Psoas muscle (tissue), 8 donors: ENCODE data around the gene TICRR. TPM values are rescaled to one million over a fixed set of nuclear protein-coding genes. Genes with fewer than 3 reads are reported as not detected.

Source experiments
- ATAC-seq, 4 donors: fragments of 200-7000 bp; cut with Tn5 transposase; one replicate each; pipeline ENCODE4 v1.9.1; 2020; ENCODE audit warnings: moderate library complexity in 3 of 4, mild to moderate bottlenecking in 2 of 4
- DNase-seq, 2 donors: peaks; one replicate each; pipeline ENCODE4 v3.0.0-alpha.2; 2020
- H3K27ac ChIP-seq: fragments of 200-600 bp; one replicate; pipeline ENCODE4 v1.8.0; 2022
- H3K27me3 ChIP-seq, 3 donors: fragments of 200-600 bp in 1 of 3; one replicate each; pipeline versions ENCODE4 v1.6.1 to v1.8.0; 2013 to 2022; ENCODE audit warnings: low read length in 2 of 3, mild to moderate bottlenecking in 2 of 3, moderate library complexity in 1 of 3; ENCODE audit not compliant: insufficient read depth in 3 of 3
- H3K36me3 ChIP-seq, 2 donors: fragments of 200-600 bp in 1 of 2; one replicate each; pipeline versions ENCODE4 v1.6.1 to v1.8.0; 2013 to 2022; ENCODE audit warnings: low read depth in 1 of 2, mild to moderate bottlenecking in 1 of 2, moderate library complexity in 1 of 2; ENCODE audit not compliant: insufficient read depth in 1 of 2
- H3K4me1 ChIP-seq: fragments of 200-600 bp; one replicate; pipeline ENCODE4 v1.8.0; 2022
- H3K4me3 ChIP-seq: fragments of 200-600 bp; one replicate; pipeline ENCODE4 v1.8.0; 2022; ENCODE audit warnings: mild to moderate bottlenecking
- H3K9me3 ChIP-seq: fragments of 200-600 bp; one replicate; pipeline ENCODE4 v1.8.0; 2022
- WGBS, 3 donors: extraction: QIAGEN DNeasy Blood & Tissue Kit; methylation state at CpG; one replicate each; pipeline versions ENCODE4 v1.1.6 to v1.1.7; 2013; 5-methylcytosine and 5-hydroxymethylcytosine counted together
- intact Hi-C, 2 donors: fragments of 100-400 bp; cut with DNase I; formaldehyde crosslinking; loops; one replicate each; pipeline versions ENCODE4 v1.11.0 to v1.14.2; 2022
- polyA plus RNA-seq, 3 donors: library from polyadenylated mRNA; stranded (reverse); fragments of 200-250 nt; gene quantifications; one replicate each; pipeline ENCODE4 v1.2.3, GENCODE V29; 2013
- total RNA-seq, 4 donors: library from RNA; stranded (reverse); fragmentation: NEBNext Ultra II Directional in 2 of 4; extraction: Animal tissue kit (Norgen Biotek cat#: 25700) in 2 of 4; gene quantifications; one replicate each; pipeline versions ENCODE4 v1.2.1 to v1.2.4, GENCODE V29; 2021 to 2023
- TF ChIP-seq, protein P1 (sequence below): fragments of 200-600 bp; IDR thresholded peaks from one replicate; pipeline ENCODE4 v1.8.0; 2022; ENCODE audit warnings: antibody characterized with exemption
- donor health status: healthy with polysubstance abuse.
- donor health status: DM: no; HTN: no; CAD: no; lungs with moderate emphysema.
- donor health status: Bipolar disorder and iron deficiency.
- donor health status: healthy.
- donor health status: DM: yes; HTN: yes; CAD: no.
- donor health status: DM: no; HTN: no; CAD: no.
- donor health status: DM: no; HTN: no; CAD: no.
- donor health status: DM: yes; HTN: yes; CAD: no.

TICRR gene
- total and polyA plus RNA-seq, 7 donors = 0.01 to 0.04 (median 0.04) TPM; not detected in 4

- no peaks in the 10 kb centered on the region for H3K9me3 ChIP-seq
- H3K4me3 ChIP-seq = peak overlapping the region; percentile 70
- TF ChIP-seq, protein P1, sequence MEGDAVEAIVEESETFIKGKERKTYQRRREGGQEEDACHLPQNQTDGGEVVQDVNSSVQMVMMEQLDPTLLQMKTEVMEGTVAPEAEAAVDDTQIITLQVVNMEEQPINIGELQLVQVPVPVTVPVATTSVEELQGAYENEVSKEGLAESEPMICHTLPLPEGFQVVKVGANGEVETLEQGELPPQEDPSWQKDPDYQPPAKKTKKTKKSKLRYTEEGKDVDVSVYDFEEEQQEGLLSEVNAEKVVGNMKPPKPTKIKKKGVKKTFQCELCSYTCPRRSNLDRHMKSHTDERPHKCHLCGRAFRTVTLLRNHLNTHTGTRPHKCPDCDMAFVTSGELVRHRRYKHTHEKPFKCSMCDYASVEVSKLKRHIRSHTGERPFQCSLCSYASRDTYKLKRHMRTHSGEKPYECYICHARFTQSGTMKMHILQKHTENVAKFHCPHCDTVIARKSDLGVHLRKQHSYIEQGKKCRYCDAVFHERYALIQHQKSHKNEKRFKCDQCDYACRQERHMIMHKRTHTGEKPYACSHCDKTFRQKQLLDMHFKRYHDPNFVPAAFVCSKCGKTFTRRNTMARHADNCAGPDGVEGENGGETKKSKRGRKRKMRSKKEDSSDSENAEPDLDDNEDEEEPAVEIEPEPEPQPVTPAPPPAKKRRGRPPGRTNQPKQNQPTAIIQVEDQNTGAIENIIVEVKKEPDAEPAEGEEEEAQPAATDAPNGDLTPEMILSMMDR = no peak
- intact Hi-C loops = no loop called here
- H3K27me3 ChIP-seq = no peaks in the 10 kb centered on the region
- H3K4me1 ChIP-seq = peaks cover 13% of the 10 kb centered on the region
- DNase-seq (no peak), ATAC-seq (peak in 3 of 4 donors; percentile 5 to 39 (median 22))
- H3K27ac ChIP-seq = peak overlapping the region; percentile 65
- no peaks in the 10 kb centered on the region for H3K36me3 ChIP-seq
- 92 to 97% (median 93%) methylated on average over 8 of the region's 8 CpGs for WGBS, 3 donors
Measured at GRCh38 chr15:89666184-89666857, 91.1 kb downstream of the TICRR start.

- Histone ChIP-seq H3K4me1 (peaks cover 13% of the 10 kb centered on the region), H3K27ac (no peak overlapping the region), H3K9me3 (no peaks in the 10 kb centered on the region), H3K36me3 (no peaks in the 10 kb centered on the region), H3K27me3 (no peaks in the 10 kb centered on the region), H3K4me3 (no peak overlapping the region)
- ATAC-seq (peak in 1 of 4 donors; percentile 5), DNase-seq (no peak)
- 70 to 81% (median 78%) methylated on average over 11 to 13 of the region's 13 CpGs for WGBS, 3 donors
- TF ChIP-seq, protein P1 = no peak
- intact Hi-C loops = no loop called here
Measured at GRCh38 chr15:89666858-89667705, 91.8 kb downstream of the TICRR start.

DNA sequence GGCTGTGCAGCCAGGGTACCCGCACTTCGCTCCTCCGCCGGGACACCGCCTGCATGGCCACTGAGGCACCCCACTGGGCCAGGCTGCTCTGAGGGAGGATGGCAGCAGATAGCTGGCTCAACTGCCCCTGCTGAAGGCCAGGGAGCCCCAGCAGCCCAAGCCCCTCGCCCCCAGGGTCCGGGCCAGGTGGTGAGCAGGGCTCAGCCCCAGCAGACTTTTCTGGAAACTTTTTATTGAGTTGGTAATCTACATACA lies 92.4 kb downstream of the TICRR start:
- no peaks in the 10 kb centered on the region for H3K27me3 ChIP-seq
- H3K4me3 ChIP-seq = no peak overlapping the region
- intact Hi-C loops = no loop called here
- no peaks in the 10 kb centered on the region for H3K36me3 ChIP-seq
- no peaks in the 10 kb centered on the region for H3K9me3 ChIP-seq
- peaks cover 12% of the 10 kb centered on the region for H3K4me1 ChIP-seq
- DNase-seq (no peak), ATAC-seq (no peak)
- TF ChIP-seq, protein P1 = no peak
- WGBS, 3 donors = 90 to 95% (median 95%) methylated on average over 7 of the region's 7 CpGs
- H3K27ac ChIP-seq = no peak overlapping the region

DNA sequence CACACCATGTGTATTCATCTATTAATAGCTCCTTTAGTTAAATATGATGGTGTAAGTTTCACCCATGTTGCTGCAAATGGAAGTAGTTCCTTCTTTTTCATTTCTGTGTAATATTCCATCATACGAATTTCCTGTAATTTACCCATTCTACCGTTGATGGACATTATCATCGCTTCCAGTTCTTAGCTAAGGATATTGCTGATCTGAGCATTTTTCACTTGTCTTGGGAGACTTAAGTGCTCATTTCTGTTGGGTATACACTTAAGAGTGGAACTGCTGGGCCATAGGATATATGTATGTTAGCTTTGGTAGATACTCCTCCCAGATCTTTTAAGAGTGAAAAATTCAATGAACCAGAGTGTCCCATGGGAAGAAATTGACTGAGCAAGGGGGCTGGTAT lies 92.9 kb downstream of the TICRR start:
- H3K4me1 ChIP-seq = peaks cover 7% of the 10 kb centered on the region
- no peak for DNase-seq
- TF ChIP-seq, protein P1 = no peak
- H3K27me3 ChIP-seq = no peaks in the 10 kb centered on the region
- H3K27ac ChIP-seq = no peak overlapping the region
- intact Hi-C loops = no loop called here
- no peaks in the 10 kb centered on the region for H3K36me3 ChIP-seq
- H3K9me3 ChIP-seq = no peaks in the 10 kb centered on the region
- WGBS, 3 donors = 91 to 95% (median 93%) methylated on average over 3 of the region's 3 CpGs
- H3K4me3 ChIP-seq = no peak overlapping the region
- no peak for ATAC-seq
